HTR-8/SVneo (cell line): ENCODE measurements around the gene YIF1B.
A peak's percentile ranks its signal among the peaks of the same experiment; 100 is the strongest.

ENCODE experiments used
- DNase-seq: peaks from one replicate; pipeline ENCODE4 v3.0.0; 2011; ENCODE audit warnings: low spot score, mixed read lengths; ENCODE audit not compliant: insufficient read length
- FAIRE-seq: peaks from 2 replicates; lab custom pipeline; 2011; peaks lifted over from hg19 to GRCh38; lab: Jason Lieb, UNC

Gene YIF1B

GRCh38 chr19:38307076-38307475 is 8.7 kb downstream of the YIF1B start:
- FAIRE-seq (no peak), DNase-seq (no peak)

- FAIRE-seq, result no peak
- no peak for DNase-seq
Observed at GRCh38 chr19:38306236-38306635, 9.5 kb downstream of the YIF1B start.

- no peak for FAIRE-seq
- no peak for DNase-seq
Observed at GRCh38 chr19:38304866-38305429, 10.8 kb downstream of the YIF1B start.

DNA sequence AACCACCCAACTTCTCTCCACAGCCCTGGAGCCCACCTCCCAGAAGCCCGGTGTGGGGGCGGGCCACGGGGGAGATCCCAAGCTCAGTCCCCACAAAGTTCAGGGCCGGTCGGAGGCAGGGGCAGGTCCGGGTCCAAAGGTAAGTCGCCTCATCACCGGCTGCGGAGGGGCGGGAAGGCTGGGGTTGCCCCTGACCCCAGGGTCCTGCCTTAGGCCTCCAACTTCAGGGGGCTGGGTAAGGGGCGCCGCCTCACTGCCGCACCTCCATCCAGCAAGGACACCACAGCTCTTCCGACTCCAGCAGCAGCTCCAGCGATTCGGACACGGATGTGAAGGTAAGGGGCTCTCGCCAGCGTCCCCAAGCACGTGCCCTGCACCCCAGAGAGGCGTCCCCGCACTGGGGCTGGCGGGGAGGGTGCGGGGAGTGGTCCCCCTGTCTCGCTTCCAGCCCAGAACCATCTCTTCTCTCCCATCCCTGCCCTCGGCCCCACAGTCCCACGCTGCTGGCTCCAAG is 11.3 kb downstream of the YIF1B start:
- FAIRE-seq (no peak), DNase-seq (no peak)

DNA sequence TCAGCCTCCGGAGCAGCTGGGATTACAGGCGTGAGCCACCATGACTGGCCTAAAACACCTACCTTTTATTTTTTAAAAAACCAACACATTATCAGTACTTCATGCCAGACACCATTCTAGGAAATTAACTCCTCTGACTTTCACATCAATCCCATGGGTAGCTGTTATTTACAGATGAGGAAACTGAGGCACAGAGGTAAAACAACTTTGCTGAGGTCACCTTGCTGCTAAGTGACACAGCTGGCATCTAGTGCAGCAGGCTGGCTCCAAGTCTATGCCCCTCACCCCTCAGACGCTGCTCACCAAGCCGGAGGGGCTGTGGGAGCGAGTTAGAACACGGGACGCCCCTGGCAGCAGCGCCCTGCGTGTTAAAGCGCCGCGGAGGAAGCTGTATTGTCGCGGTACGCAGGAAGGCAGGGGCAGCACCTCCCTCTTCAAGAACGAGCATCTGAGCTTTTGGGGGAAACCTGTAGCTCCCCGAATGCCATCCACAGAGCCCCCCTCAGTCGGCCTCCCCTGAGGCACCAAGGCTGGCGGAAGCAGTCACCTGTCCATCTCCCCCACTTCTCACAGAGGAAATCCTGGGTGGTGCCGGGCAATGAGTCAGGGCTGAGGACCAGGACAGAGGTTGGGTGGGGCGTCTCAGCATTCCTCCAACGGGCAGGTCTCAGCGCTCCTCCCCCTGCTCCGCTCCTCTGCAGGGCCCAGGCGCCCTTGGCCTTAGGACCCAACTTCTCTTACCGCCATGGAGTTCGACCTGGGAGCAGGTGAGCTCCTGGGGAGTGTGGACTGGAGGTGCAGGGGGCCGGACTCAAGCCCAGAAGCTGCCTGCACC is 12.0 kb downstream of the YIF1B start, which contains the start of gene C19orf33:
Gene C19orf33 (plus strand): TSS at position 735 of the 835 bp plus-strand sequence. CDS start 11 bp downstream, at position 746.
- FAIRE-seq (peak; percentile 55), DNase-seq (no peak)

GRCh38 chr19:38298821-38299680 is 16.7 kb downstream of the YIF1B start:
- no peak for FAIRE-seq
- DNase-seq, result no peak

GRCh38 chr19:38294090-38294489 is 21.7 kb downstream of the YIF1B start:
- FAIRE-seq, result no peak

DNA sequence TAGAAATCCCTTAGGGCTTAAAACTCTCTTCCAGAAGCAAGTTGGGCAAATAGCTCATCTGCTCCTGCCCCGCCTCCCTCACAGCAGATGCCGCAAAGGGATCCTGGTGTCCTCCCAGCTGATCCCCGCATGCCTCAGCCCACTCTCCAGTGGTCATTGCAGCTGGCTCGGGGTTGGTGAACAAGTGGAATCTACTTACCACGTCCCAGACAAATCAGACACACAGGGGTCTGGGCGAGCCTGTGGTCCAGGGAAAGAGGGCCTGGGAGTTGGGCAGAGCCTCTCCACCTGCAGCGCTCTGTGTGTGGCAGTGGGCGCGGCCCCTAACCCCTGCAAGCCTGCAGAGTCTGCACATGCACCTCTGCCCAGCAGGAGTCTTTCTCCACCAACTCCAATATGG is 22.5 kb downstream of the YIF1B start:
- DNase-seq, result no peak
- no peak for FAIRE-seq

More at GRCh38 chr19:38294090-38294489, 21.7 kb downstream of the YIF1B start:
- no peak for DNase-seq

DNA sequence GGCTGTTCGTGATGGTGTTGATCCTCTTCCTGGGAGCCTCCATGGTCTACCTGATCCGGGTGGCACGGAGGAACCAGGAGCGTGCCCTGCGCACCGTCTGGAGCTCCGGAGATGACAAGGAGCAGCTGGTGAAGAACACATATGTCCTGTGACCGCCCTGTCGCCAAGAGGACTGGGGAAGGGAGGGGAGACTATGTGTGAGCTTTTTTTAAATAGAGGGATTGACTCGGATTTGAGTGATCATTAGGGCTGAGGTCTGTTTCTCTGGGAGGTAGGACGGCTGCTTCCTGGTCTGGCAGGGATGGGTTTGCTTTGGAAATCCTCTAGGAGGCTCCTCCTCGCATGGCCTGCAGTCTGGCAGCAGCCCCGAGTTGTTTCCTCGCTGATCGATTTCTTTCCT is 23.9 kb downstream of the YIF1B start:
- no peak for FAIRE-seq
- no peak for DNase-seq

- DNase-seq, result no peak
- FAIRE-seq, result peak; percentile 66
Observed at GRCh38 chr19:38290631-38291147, 25.1 kb downstream of the YIF1B start.

DNA sequence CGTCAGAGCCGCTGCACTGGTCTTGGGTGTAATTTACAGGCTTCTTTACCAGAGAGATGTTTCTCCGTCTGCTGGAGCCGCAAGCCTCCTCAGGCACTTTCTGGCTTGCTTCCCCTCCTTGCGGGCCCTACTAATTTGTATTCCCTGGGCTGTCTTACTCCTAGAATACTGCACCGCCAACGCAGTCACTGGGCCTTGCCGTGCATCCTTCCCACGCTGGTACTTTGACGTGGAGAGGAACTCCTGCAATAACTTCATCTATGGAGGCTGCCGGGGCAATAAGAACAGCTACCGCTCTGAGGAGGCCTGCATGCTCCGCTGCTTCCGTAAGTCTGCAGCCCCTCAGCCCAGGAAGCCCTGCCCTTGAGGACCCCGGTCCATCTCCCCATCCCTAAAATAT is 25.8 kb downstream of the YIF1B start:
- no peak for FAIRE-seq
- DNase-seq, result no peak

GRCh38 chr19:38288123-38288855 is 27.5 kb downstream of the YIF1B start:
- DNase-seq (no peak), FAIRE-seq (no peak)

GRCh38 chr19:38287604-38288003 is 28.1 kb downstream of the YIF1B start:
- FAIRE-seq (no peak), DNase-seq (no peak)

DNA sequence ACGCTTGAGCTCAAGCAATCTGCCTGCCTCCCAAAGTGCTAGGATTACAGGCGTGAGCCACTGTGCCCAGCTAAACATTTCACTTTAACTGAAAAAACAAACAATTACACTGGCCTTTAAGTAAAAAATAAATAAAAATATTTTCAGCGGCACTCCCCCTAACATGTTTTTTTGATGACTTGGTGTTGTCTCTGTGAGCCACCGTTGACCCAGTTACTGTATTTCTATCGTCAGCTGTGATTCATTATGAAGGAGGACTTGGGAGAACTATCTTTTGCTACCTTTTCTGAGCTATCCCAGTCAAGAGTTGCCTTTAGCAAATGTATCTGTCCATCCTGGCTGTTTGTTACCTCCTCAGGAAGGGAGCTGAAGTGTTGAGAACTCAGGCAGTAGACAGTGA is 30.2 kb downstream of the YIF1B start:
- FAIRE-seq, result peak; percentile 40
- no peak for DNase-seq

- FAIRE-seq (no peak), DNase-seq (no peak)
Observed at GRCh38 chr19:38284422-38284821, 31.3 kb downstream of the YIF1B start.

GRCh38 chr19:38283271-38283670 is 32.5 kb downstream of the YIF1B start:
- FAIRE-seq (no peak), DNase-seq (no peak)

GRCh38 chr19:38281811-38282566 is 33.8 kb downstream of the YIF1B start:
- FAIRE-seq (no peak), DNase-seq (no peak)

GRCh38 chr19:38280030-38280921 is 35.5 kb downstream of the YIF1B start:
- no peak for FAIRE-seq

More at GRCh38 chr19:38280030-38280921, 35.5 kb downstream of the YIF1B start:
- DNase-seq, result no peak
